LoVo (cell line): ENCODE measurements around the gene DNASE1.
"Not testable (repeated sequence)": the region's sequence is repeated elsewhere in the genome, so short reads cannot be mapped to it uniquely, and the experiment has no call there.

ENCODE experiments used
- DNase-seq: peaks from one replicate; pipeline ENCODE4 v3.0.0-alpha.2; 2016; ENCODE audit warnings: low spot score

DNASE1 gene

DNA sequence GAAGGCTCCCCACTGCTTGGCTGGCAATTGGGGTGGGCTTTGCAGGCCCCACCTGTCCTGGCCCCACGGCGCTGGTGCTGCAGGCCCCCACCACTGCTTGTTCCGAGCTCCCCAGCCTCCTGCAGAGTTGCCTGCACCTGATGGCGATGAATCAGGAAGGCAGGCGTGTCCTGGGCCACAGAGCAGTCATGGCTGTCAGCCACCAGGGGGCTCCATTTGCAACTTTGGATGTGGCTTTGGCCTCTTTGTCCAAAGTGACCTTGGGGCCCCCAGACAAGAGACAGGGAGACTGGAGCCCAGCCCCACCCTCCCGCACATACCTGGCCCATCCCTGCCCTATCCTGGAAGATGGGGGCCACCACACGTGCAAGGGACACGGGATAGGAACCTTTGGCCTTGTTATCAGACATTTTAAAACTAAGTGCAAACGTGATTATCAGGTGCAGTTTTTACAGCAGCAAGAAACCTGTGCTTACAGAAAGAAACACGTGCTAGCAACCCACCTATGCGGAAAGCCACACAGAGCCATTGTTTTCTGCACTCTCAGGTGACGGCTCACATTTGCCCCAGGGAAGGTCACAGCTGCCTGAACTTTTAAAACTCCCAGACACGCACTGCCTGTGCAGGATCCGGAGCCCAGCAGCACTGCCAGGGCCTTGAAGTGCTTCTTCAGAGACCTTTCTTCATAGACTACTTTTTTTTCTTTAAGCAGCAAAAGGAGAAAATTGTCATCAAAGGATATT lies at the start of gene DNASE1:
Gene DNASE1 (plus strand): TSS at position 443 of the 743 bp plus-strand sequence. CDS start 683 bp downstream, outside the sequence.
- peak; percentile 54 for DNase-seq

DNA sequence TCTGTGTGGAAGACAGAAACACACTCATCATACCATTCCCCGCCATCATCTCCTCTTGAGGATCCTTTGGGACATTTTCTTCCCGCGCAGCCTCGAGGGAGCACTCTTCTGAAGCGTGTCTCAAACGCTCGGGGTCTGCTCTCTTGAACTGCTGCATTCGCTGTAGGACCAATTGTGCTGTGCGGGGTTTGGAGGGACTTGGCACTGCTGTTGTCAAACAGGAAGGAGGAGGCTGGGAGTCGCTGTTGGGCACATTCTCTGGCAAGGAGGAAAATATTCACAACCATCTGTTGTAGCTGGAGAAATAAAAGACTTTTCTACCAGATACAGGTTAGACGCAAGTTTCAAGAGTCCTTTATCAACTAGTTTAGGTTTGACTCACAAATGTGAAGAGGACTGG lies 48.0 kb upstream of the DNASE1 start:
- no peak for DNase-seq

- no peak for DNase-seq
These were observed 47.3 kb upstream of the DNASE1 start for GRCh38 chr16:3607161-3607560.

- DNase-seq: no peak
These were observed 46.9 kb upstream of the DNASE1 start for GRCh38 chr16:3607634-3608033.

DNA sequence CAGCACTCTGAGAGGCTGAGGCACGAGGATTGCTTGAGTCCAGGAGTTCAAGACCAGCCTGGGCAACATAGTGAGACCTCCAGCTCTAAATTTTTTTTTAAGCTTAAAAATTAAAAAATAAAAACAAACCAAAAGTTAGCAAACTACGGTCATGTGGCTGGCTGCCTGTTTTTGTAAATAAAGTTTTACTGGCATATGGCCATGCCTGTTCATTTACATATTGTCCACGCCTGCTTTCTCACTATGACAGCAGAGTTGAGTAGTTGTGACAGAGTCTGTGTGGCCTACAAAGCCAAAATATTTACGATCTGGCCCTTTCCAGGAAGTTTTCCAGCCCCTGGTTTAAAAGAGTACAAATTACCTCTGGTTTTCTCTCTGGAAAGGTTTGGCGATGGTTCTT lies 46.4 kb upstream of the DNASE1 start:
- no peak for DNase-seq

DNA sequence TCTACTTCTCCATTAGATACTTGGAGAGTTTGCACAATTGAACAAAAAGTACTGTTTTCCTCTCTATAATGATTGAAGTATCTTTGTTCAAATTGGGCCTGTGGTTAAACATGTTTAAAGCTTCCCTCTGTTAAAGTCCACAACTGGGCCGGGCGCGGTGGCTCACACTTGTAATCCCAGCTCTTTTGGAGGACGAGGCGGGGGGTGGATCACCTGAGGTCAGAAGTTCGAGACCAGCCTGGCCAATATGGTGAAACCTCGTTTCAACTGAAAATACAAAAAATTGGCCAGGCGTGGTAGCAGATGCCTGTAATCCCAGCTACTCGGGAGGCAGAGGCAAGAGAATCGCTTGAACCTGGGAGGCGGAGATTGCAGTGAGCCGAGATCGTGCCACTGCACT lies 45.5 kb upstream of the DNASE1 start:
- not testable (repeated sequence) for DNase-seq

GRCh38 chr16:3609895-3610697 lies 44.4 kb upstream of the DNASE1 start:
- DNase-seq: no peak

GRCh38 chr16:3610698-3611145 lies 43.8 kb upstream of the DNASE1 start:
- DNase-seq: no peak

- peak; percentile 97 for DNase-seq
These were observed 43.1 kb upstream of the DNASE1 start, which contains the start of gene SLX4 for GRCh38 chr16:3611146-3611975. TSS of gene SLX4 (minus strand) at chr16:3611606. CDS start at chr16:3608964, 2,642 bp downstream.

DNA sequence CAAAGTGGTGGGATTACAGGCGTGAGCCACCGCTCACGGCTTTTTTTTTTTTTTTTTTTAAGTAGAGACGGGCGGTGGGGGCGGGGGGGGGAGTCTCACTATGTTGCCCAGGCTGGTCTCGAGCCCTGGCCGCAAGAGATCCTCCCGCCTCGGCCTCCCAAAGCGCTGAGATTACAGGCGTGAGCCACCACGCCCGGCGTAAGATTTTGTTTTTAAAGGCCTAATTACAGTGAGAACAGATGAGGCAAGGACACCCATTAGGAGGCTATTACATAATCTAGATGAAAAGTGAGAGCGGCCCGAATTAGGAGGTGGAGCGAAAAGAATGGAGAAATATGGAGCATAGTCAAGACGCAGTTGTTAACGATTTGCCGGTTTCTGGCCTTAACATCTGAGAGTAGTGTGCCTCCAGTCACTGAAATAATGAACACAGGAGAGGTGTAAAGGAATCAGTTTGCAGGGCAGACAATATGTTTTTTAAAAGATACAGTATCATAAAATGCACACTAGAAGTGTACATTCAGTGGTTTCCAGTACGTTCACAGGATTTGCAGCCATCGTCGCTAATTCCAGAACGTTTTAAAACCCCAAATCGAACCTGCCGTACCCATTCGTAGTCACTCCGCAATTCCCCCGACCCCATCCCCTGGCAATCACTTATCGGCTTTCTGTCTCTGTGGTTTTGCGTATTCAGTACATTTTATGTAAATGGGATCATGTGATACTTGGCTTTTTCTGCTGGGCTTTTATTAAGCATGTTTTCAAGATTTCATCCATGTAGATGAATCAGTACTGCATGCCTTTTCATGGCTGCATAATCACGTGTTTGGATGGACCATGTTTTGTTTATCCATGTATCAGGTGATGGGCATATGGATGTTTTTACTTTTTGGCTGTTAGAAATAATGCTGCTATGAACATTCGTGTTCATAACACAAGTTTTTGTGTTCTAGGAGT lies 41.7 kb upstream of the DNASE1 start:
- no peak for DNase-seq

GRCh38 chr16:3618769-3619141 lies 35.7 kb upstream of the DNASE1 start:
- peak; percentile 75 for DNase-seq

DNA sequence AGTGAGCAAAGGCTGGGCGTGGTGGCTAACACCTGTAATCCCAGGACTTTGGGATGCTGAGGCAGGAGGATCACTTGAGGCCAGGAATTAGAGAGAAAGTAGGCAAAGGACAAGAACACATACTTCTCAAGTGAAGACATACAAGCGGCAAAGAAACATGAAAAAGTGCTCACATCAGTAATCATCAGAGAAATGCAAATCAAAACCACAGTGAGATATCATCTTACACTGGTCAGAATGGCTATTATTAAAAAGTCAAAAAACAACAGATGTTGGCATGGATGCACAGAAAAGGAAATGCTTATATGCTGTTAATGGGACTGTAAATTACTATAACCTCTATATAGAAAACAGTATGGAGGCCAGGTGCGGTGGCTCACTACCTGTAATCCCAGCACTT lies 30.8 kb upstream of the DNASE1 start:
- no peak for DNase-seq

DNA sequence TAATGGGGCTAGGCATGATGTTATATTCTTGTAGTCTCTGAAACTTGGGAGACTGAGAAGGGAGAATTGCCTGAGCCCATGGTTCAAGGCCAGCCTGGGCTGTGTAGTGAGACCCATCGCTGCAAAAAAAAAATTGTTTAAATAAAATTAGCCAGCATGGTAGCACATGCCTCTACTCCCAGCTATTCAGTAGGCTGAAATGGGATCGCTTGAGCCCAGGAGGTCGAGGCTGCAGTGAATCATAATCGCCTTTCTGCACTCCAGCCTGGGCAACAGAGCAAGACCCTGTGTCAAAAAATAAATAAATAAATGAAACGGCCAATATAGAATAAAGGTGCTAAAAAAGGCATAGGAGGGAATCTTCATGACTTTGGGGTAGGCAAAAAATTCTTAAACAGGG lies 29.2 kb upstream of the DNASE1 start:
- no peak for DNase-seq

- DNase-seq: no peak
These were observed 28.4 kb upstream of the DNASE1 start for GRCh38 chr16:3625911-3626732.

DNA sequence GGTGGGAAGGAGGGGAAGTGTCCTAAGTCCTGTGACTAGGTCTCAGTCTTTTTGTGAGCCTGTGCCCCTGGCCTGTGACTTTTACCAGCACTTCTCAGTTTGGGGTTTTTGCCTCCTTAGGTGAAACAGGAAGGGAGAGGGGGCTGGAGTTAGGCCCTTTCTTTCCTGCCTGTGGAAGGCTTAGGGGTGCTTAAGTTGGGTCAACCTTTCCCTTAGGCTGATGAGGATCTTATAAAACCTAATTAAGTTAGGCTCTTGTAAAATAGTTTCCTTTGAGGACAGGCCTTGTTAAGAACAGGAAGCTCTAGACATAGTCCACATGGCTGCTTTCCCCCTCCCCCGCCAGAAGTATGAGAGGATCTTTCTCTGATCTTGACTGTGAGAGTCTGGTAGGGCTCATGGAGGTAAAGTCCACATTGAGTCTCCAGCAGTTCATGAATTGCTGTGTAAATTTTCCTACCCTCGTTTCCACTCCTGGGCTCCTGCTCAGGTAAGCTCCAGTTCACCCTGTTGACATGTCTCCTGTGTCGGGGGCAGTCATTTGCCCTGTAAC lies 17.0 kb upstream of the DNASE1 start:
- DNase-seq: peak; percentile 36

- no peak for DNase-seq
These were observed 15.4 kb upstream of the DNASE1 start for GRCh38 chr16:3638916-3639644.

DNA sequence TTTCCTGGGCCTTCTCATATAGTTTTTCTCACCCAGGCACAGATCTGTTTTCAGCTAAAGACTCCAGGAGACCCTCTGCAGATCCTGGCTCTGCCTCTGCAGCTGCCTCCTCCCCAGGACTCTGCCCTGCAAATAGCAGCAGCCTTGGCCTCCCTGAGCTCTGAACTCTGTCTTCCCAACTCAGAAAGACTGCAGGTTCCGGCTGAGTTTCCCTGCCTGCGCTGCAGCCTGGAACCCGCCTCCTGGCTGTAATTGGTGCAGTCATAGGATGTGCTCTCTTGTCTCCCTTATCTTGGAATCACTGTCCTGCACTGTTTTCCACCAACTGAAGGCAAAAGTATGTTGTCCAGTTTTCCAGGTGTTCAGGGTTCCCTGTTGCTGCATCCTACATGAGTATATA lies 14.3 kb upstream of the DNASE1 start:
- no peak for DNase-seq

- DNase-seq: no peak
These were observed 13.6 kb upstream of the DNASE1 start for GRCh38 chr16:3640632-3641501.
